GM21619 (cell line): ENCODE results near the gene GRIN2D.
"Not testable (repeated sequence)": the region's sequence is repeated elsewhere in the genome, so short reads cannot be mapped to it uniquely, and the experiment has no call there.

ENCODE experiments used
- ATAC-seq: cut with Tn5 transposase; IDR thresholded peaks from one replicate; pipeline ENCODE4 v1.9.1; 2021; ENCODE audit not compliant: unreplicated experiment

The GRIN2D gene

DNA sequence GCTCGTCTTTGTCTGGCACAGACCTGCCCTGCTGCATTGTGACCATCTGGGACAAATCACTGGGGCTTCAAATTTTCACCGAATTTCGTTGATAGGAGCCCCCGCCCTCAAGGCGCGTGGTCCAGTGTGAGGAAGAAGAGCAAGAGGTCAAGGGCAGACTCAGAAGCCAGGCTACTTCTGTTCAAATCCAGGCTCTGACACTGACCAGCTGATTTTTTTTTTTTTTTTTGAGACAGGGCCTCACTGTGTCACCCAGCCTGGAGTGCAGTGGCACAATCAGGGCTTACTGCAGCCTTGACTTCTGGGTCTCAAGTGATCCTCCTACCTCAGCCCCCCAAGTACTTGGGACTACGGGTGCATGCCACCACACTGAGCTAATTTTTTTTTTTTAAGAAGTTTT lies 22.1 kb upstream of the GRIN2D start:
- ATAC-seq = no peak

DNA sequence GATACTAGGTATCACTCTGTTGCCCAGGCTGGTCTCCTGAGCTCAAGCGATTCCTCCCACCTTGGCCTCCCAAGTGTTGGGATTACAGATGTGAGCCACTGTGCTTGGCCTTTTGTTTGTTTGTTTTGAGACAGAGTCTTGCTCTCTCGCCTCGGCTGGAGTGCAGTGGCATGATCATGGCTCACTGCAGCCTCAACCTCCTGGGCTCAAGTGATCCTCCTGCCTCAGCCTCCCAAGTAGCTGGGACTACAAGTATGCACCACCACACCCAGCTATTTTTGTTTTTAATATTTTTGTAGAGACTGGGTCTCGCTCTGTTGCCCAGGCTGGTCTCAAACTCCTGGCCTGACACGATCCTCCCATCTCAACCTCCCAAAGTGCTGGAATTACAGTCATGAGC lies 21.7 kb upstream of the GRIN2D start:
- not testable (repeated sequence) for ATAC-seq

GRCh38 chr19:48372904-48373303 lies 20.6 kb upstream of the GRIN2D start:
- ATAC-seq = no peak

DNA sequence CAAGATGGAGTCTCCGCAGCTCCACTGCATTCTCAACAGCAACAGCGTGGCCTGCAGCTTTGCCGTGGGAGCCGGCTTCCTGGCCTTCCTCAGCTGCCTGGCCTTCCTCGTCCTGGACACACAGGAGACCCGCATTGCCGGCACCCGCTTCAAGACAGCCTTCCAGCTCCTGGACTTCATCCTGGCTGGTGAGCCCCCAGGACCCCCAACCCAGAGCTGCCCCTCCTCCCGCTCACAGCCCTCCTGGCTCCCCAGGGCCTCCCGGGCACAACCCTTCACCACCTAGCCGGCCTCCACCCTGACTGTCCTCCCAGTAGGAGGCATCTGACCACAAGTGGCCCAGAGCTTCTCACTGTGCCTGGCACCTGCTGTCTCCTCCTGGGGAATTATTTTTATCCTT lies 19.9 kb upstream of the GRIN2D start:
- no peak for ATAC-seq

DNA sequence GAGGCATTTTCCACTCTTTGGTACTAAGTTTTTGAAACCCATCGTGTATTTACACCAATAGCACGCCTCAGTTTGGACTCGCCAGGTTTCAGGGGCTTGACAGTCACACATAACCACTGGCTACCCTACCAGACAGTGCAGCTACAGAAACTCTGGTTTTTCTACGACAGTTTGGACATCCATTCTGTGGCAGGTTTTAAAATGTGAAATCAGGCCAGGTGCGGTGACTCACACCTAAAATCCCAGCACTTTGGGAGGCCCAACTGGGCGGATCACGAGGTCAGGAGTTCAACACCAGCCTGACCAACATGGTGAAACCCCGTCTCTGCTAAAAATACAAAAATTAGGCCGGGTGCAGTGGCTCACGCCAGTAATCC lies 15.3 kb upstream of the GRIN2D start:
- ATAC-seq = no peak

- no peak for ATAC-seq
Measured at GRCh38 chr19:48379058-48379457, 14.4 kb upstream of the GRIN2D start.

DNA sequence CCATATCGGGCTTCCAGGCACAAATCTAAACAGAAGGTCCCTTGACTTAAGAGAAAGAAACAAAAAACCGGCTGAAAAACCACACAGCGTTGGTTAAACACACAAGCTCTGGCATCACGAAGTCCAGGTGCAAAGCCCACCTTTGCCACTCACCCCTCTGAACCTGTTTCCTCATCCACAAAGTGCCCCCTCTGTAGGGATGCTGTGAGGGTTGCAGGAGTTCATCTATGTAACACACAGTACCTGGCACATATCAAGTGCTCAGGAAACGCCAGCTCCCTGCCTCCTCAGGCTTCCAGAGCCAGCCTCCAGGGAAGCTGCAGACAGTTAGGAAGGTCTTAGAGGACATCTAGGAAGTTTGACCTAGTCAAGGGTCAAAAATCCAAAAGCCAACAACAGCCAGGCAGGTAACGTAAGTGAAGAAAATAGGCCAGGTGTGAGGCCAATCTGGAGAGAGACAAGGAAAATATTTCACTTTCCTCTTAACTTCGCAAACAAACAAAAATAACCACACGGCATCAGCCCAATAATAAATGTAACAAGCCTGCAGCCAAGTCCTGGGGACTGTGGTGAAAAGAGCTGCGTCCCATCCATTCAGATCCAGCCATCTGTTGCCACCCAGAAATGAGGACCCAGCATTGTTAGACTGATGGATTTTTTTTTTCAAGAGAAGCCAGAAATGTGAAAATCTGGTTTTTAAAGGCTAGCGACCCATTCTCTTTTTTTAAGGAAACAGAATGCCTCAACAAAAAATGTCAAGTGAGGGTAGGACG lies 12.1 kb upstream of the GRIN2D start:
- ATAC-seq = no peak

- ATAC-seq = no peak
Measured at GRCh38 chr19:48382286-48382685, 11.2 kb upstream of the GRIN2D start.

GRCh38 chr19:48385461-48386087 lies 7.9 kb upstream of the GRIN2D start:
- ATAC-seq = no peak

GRCh38 chr19:48386981-48387380 lies 6.5 kb upstream of the GRIN2D start:
- ATAC-seq = no peak

- peak; percentile 26 for ATAC-seq
Measured at GRCh38 chr19:48390188-48391099, 3.0 kb upstream of the GRIN2D start.

DNA sequence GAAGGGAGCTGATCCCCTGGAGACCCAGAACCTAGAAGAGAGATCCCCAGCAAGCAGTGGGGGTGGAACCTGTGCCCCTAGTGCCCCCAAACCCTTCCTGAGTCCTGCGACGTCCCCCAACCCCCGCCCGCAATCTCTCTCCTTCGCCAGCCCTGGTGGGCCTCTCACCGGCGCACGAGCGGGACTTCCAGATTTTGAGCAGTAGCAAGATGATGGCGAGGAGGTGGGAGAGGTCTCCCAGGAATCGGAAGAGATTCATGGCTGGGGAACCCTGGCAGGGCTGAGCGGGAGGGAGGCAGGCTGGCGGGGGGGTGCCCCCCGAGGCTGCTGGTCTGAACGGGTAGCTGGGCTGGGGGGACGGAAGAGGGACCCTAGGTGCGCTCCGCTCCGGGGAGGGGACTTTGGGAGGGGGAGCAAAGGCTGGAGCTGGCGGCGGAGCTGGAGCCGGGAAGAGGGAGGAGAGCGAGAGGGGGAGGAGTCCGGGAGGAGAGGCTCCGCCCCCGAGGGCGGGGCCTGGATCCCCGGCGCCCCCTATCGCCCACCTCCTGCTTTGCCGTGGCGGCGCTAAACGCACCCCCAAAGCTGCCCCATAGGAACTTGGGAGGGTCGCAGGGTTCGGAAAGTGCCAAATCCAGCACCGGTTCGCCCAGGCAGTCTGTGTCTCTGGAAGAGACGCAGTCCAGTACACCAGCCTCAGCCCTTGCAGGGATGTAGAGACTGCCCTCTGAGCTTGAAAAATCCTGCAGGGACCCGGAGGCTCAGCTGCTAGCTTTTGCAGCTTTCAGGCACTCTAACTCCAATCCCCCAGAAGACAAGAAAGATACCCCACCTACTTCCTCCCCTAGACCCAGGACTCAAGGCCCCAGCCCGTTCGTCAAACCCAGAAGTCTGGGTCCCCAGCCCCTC lies 2.1 kb upstream of the GRIN2D start, which contains the start of gene KDELR1:
Gene KDELR1 (minus strand): TSS at position 452 of the 906 bp plus-strand sequence. CDS start 193 bp downstream, at position 259.
- peak; percentile 77 for ATAC-seq

DNA sequence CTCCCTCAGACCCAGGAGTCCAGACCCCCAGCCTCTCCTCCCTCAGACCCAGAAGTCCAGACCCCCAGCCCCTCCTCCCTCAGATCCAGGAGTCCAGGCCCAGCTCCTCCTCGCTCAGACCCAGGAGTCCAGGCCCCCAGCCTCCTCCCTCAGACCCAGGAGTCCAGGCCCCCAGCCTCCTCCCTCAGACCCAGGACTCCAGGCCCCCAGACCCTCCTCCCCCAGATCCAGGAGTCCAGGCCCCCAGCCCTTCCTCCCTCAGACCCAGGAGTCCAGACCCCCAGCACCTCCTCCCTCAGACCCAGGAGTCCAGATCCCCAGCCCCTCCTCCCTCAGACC lies 1.5 kb upstream of the GRIN2D start:
- not testable (repeated sequence) for ATAC-seq

- no peak for ATAC-seq
Measured at GRCh38 chr19:48392860-48393558, 459 bp upstream of the GRIN2D start.

- no peak for ATAC-seq
Measured at GRCh38 chr19:48394331-48395169, 1.1 kb downstream of the GRIN2D start.

- no peak for ATAC-seq
Measured at GRCh38 chr19:48395170-48395455, 1.6 kb downstream of the GRIN2D start.

DNA sequence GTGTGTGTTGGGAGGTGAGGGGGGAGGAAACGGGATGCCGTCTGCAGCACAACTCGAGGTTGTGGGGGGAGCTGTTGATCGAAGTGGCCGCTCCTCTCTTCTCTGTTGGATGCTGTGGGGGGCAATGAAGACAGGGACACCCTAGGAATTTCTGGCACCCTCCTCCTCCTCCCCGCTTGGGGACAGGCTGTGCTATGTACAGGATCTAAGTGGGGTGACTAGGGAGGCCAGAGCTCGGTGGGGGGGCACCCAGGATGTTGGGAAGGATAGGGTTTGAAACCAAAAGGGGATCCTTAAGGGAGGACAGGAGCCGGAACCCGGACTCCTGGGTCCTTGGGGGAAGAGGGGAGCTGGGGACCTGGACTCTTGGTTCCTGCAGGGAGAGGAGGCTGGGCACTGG lies 2.0 kb downstream of the GRIN2D start:
- no peak for ATAC-seq

GRCh38 chr19:48396016-48396823 lies 2.8 kb downstream of the GRIN2D start:
- no peak for ATAC-seq

GRCh38 chr19:48396824-48397176 lies 3.3 kb downstream of the GRIN2D start:
- ATAC-seq = no peak
